HCT116 (cell line): ENCODE measurements around the gene AKT3. TPM values are rescaled to one million over a fixed set of nuclear protein-coding genes. Genes with fewer than 3 reads are reported as not detected.

Experiments used
- ATAC-seq: fragments of 200-7000 bp; cut with Tn5 transposase; 2 replicates; pipeline ENCODE4 v1.9.1; 2020; ENCODE audit warnings: mild to moderate bottlenecking, moderate library complexity
- BruUV-seq: library from RNA; stranded (reverse); fragments of 400-500 nt; replicated peaks from 2 replicates; lab custom pipeline; 2021; lab: Mats Ljungman, UMichigan
- CTCF ChIA-PET: fragments of 300-600 bp; sonication (Branson Sonifier 250); formaldehyde crosslinking; loops from one replicate; lab custom pipeline; 2021; ENCODE audit warnings: antibody characterized with exemption; lab: Charles Lee
- POLR2A ChIA-PET: fragments of 300-600, 350-600 bp; sonication (Branson Sonifier 250); formaldehyde crosslinking; loops from one replicate; lab custom pipeline; 2021; ENCODE audit warnings: antibody characterized with exemption; lab: Charles Lee
- RAD21 ChIA-PET, 2 experiments: fragments of 300-600 bp; sonication (Branson Sonifier 250); formaldehyde crosslinking; loops; one replicate each; lab custom pipeline; 2023; ENCODE audit warnings: low total read pairs in 2 of 2; ENCODE audit not compliant: uncharacterized antibody in 2 of 2, unreplicated experiment in 2 of 2, low non-redundant PET in 1 of 2; lab: Charles Lee
- DNase-seq: peaks from one replicate; pipeline ENCODE4 v3.0.0-alpha.2; 2010; ENCODE audit warnings: low read depth, low spot score
- H2AFZ ChIP-seq: fragments of 200-600 bp; shearing (Covaris generic), sonication (generic); 2 replicates; pipeline ENCODE4 v1.6.1; 2017; ENCODE audit warnings: low read depth, mixed run types, mixed read lengths, antibody characterized with exemption, low read length; ENCODE audit not compliant: poor library complexity, severe bottlenecking
- H3K27ac ChIP-seq: 2 replicates; pipeline ENCODE4 v1.5.1; 2012; ENCODE audit warnings: low read depth, low read length
- H3K27me3 ChIP-seq: fragments of 200-600 bp; sonication (generic); 2 replicates; pipeline ENCODE4 v1.6.1; 2016; ENCODE audit warnings: mixed run types, low read length, mixed read lengths; ENCODE audit not compliant: insufficient read depth
- H3K36me3 ChIP-seq, 2 experiments: fragments of 200-500 bp in 1 of 2; fragments of 200-600 bp in 1 of 2; sonication (Bioruptor generic) in 1 of 2; sonication (generic) in 1 of 2; 2 replicates each; pipeline versions ENCODE4 v1.5.1 to v1.6.1; 2014 to 2016; ENCODE audit warnings: low read length in 2 of 2, inconsistent platforms in 1 of 2, mixed read lengths in 1 of 2, mixed run types in 1 of 2; ENCODE audit not compliant: insufficient read depth in 2 of 2, control insufficient read depth in 1 of 2
- H3K4me1 ChIP-seq, 2 experiments: fragments of 200-600 bp in 1 of 2; sonication (generic) in 1 of 2; 2 replicates each; pipeline versions ENCODE4 v1.5.1 to v1.6.1; 2012 to 2017; ENCODE audit warnings: low read length in 2 of 2, inconsistent platforms in 1 of 2, mild to moderate bottlenecking in 1 of 2, mixed read lengths in 1 of 2, mixed run types in 1 of 2, moderate library complexity in 1 of 2; ENCODE audit not compliant: insufficient read depth in 2 of 2, control insufficient read depth in 1 of 2
- H3K4me2 ChIP-seq: fragments of 200-600 bp; sonication (generic); 2 replicates; pipeline ENCODE4 v1.6.1; 2017; ENCODE audit warnings: mixed run types, low read length, mixed read lengths
- H3K4me3 ChIP-seq, 2 experiments: fragments of 200-600 bp in 1 of 2; sonication (generic) in 1 of 2; replicated peaks in 1 of 2; 2 replicates each; pipeline ENCODE4 v1.5.1; 2011 to 2016; ENCODE audit warnings: low read length in 2 of 2, control low read depth in 1 of 2, low read depth in 1 of 2, mild to moderate bottlenecking in 1 of 2, mixed read lengths in 1 of 2, mixed run types in 1 of 2
- H3K79me2 ChIP-seq: fragments of 200-600 bp; sonication (generic); 2 replicates; pipeline ENCODE4 v1.6.1; 2017; ENCODE audit warnings: mild to moderate bottlenecking, mixed run types, low read length, moderate library complexity, mixed read lengths; ENCODE audit not compliant: insufficient read depth
- H3K9ac ChIP-seq: fragments of 200-600 bp; sonication (generic); 2 replicates; pipeline ENCODE4 v1.6.1; 2016; ENCODE audit warnings: low read length, mixed read lengths
- H3K9me2 ChIP-seq: fragments of 200-600 bp; sonication (generic), shearing (Covaris generic); 2 replicates; pipeline ENCODE4 v1.6.1; 2017; ENCODE audit warnings: mixed run types, mild to moderate bottlenecking, moderate library complexity; ENCODE audit not compliant: insufficient read depth
- H3K9me3 ChIP-seq, 2 experiments: fragments of 200-500 bp in 1 of 2; fragments of 200-600 bp in 1 of 2; sonication (Bioruptor generic) in 1 of 2; sonication (generic) in 1 of 2; 2 replicates each; pipeline ENCODE4 v1.6.1; 2014 to 2017; ENCODE audit warnings: low read length in 2 of 2, mixed read lengths in 2 of 2, inconsistent platforms in 1 of 2, low read depth in 1 of 2, mild to moderate bottlenecking in 1 of 2, mixed run types in 1 of 2, moderate library complexity in 1 of 2; ENCODE audit not compliant: control insufficient read depth in 1 of 2, insufficient read depth in 1 of 2
- H4K20me1 ChIP-seq: fragments of 200-600 bp; sonication (generic), shearing (Covaris generic); 2 replicates; pipeline ENCODE4 v1.6.1; 2017; ENCODE audit warnings: mixed run types, mild to moderate bottlenecking, moderate library complexity; ENCODE audit not compliant: insufficient read depth
- ATF3 ChIP-seq: IDR thresholded peaks from 2 replicates; pipeline ENCODE4 v1.6.1; 2012
- CBX3 ChIP-seq: IDR thresholded peaks from 2 replicates; pipeline ENCODE4 v1.6.1; 2012; ENCODE audit warnings: low read depth
- CEBPB ChIP-seq: IDR thresholded peaks from 2 replicates; pipeline ENCODE4 v1.6.1; 2012; ENCODE audit warnings: low read depth
- CTCF ChIP-seq, 3 experiments: fragments of 200-600 bp in 1 of 3; sonication (generic) in 1 of 3; IDR thresholded peaks in 2 of 3; conservative IDR thresholded peaks in 1 of 3; 2 replicates each; pipeline ENCODE4 v1.5.1; 2012 to 2017; ENCODE audit warnings: low read depth in 2 of 3, low read length in 2 of 3, antibody characterized with exemption in 1 of 3, borderline replicate concordance in 1 of 3, control low read depth in 1 of 3, mild to moderate bottlenecking in 1 of 3, mixed read lengths in 1 of 3, mixed run types in 1 of 3, moderate library complexity in 1 of 3; ENCODE audit not compliant: insufficient read depth in 1 of 3
- FOSL1 ChIP-seq: IDR thresholded peaks from 2 replicates; pipeline ENCODE4 v1.6.1; 2012; ENCODE audit warnings: low read depth
- JUND ChIP-seq: IDR thresholded peaks from 2 replicates; pipeline ENCODE4 v1.6.1; 2012
- POLR2A ChIP-seq: IDR thresholded peaks from 2 replicates; pipeline ENCODE4 v1.7.0; 2011; ENCODE audit warnings: borderline replicate concordance; ENCODE audit not compliant: insufficient read depth, insufficient read length; ENCODE audit errors: extremely low read depth
- POLR2AphosphoS5 ChIP-seq: IDR thresholded peaks from 2 replicates; pipeline ENCODE4 v1.6.1; 2011; ENCODE audit warnings: mild to moderate bottlenecking, low read depth, low read length, moderate library complexity
- RAD21 ChIP-seq: IDR thresholded peaks from 2 replicates; pipeline ENCODE4 v1.6.1; 2012; ENCODE audit warnings: low read depth, mild to moderate bottlenecking
- REST ChIP-seq: IDR thresholded peaks from 2 replicates; pipeline ENCODE4 v1.6.1; 2012; ENCODE audit warnings: low read depth
- SIN3A ChIP-seq: IDR thresholded peaks from 2 replicates; pipeline ENCODE4 v1.6.1; 2012; ENCODE audit warnings: low read depth
- SP1 ChIP-seq: IDR thresholded peaks from 2 replicates; pipeline ENCODE4 v1.6.1; 2012; ENCODE audit warnings: low read depth
- SRF ChIP-seq: IDR thresholded peaks from 2 replicates; pipeline ENCODE4 v1.6.1; 2012; ENCODE audit warnings: low read depth
- YY1 ChIP-seq: IDR thresholded peaks from 2 replicates; pipeline ENCODE4 v1.6.1; 2011; ENCODE audit warnings: low read length, low read depth, moderate library complexity, mild to moderate bottlenecking; ENCODE audit not compliant: insufficient replicate concordance; ENCODE audit errors: extremely low read depth
- ZBTB33 ChIP-seq: IDR thresholded peaks from 2 replicates; pipeline ENCODE4 v1.6.1; 2011; ENCODE audit warnings: mild to moderate bottlenecking, low read length, moderate library complexity; ENCODE audit not compliant: insufficient replicate concordance; ENCODE audit errors: extremely low read depth
- ZFX ChIP-seq: fragments of 450-650 bp; IDR thresholded peaks from 2 replicates; pipeline ENCODE4 v1.6.1; 2017
- ZNF274 ChIP-seq: fragments of 200-500 bp; sonication (Bioruptor generic); IDR thresholded peaks from 2 replicates; pipeline ENCODE4 v1.6.1; 2014; ENCODE audit warnings: mild to moderate bottlenecking, low read depth, low read length, inconsistent platforms
- intact Hi-C: fragments of 100-400 bp; cut with micrococcal nuclease; formaldehyde crosslinking; loops from 2 replicates; pipeline ENCODE4 v1.10.0; 2022
- total RNA-seq: library from RNA; stranded (reverse); gene quantifications from one replicate; pipeline ENCODE4 v1.2.1, GENCODE V29; 2021; ENCODE audit not compliant: unreplicated experiment

Gene AKT3
- total RNA-seq, 1 experiment from 2014 or later = 0.49 TPM

GRCh38 chr1:243725846-243726245 lies 124.2 kb downstream of the AKT3 start:
- BruUV-seq = no TSS peak
- H3K9me2 ChIP-seq = no peaks in the 10 kb centered on the region
- RAD21 ChIA-PET = no interaction called here
- CTCF ChIA-PET = no interaction called here
- no peak overlapping the region for H3K27ac ChIP-seq
- H3K9me3 ChIP-seq = no peaks in the 10 kb centered on the region
- peaks cover 3% of the 10 kb centered on the region; the same call in 1 of the 2 replicates for H3K27me3 ChIP-seq
- intact Hi-C loops = no loop called here
- POLR2A ChIA-PET = no interaction called here
- H3K36me3 ChIP-seq = no peaks in the 10 kb centered on the region
- no peak overlapping the region for H3K4me3 ChIP-seq
- ATAC-seq = no peak
- no peak for DNase-seq
- no peak overlapping the region for H3K4me2 ChIP-seq
- H3K79me2 ChIP-seq = no peaks in the 10 kb centered on the region
- no peak overlapping the region for H3K9ac ChIP-seq
- no peak overlapping the region for H2AFZ ChIP-seq
- no peaks in the 10 kb centered on the region for H4K20me1 ChIP-seq
- no peaks in the 10 kb centered on the region for H3K4me1 ChIP-seq
- TF ChIP-seq CTCF (IDR thresholded peaks at IDR 0.05 in 2 of 3, conservative IDR thresholded peaks at IDR 0.05 in 1 of 3; ENCODE audit: borderline replicate concordance in 1 of 3, insufficient read depth in 1 of 3, low read depth in 2 of 3, low read length in 2 of 3) (no peak), SRF (no peak), YY1 (no peak), POLR2AphosphoS5 (no peak), CBX3 (no peak), FOSL1 (no peak), ZNF274 (no peak), CEBPB (no peak), ATF3 (no peak), ZBTB33 (no peak), REST (no peak), SIN3A (no peak), SP1 (no peak), JUND (no peak), RAD21 (no peak), ZFX (no peak), POLR2A (no peak)
- TF ChIP-seq, all 23 proteins: peak for 0
